ENCODE results near the gene DYNC1I1.

DNA sequence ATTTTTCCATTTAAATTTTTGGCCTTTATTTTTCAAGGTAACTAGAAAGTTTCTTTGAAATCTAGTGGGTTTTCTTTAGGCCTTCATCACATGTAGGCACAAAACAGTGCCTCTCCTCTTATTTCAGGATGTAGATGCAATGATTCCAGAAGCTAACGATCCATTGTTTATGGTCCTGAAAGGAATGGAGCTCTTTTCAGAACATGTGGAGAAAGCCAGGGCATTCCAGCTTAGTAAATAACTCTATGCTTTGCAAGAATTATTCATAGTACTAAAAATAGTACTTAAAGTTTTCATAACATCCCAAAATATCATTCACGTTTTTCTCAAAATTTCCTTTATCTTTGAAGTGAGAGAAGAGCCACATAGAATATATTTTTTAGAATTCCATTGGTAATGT is 91.3 kb downstream of the DYNC1I1 start:
- TF ChIP-seq ZNF274 (IDR thresholded peaks at IDR 0.05; ENCODE audit: low read depth, low read length) (no peak), YY1 (IDR thresholded peaks at IDR 0.05; ENCODE audit: insufficient read depth, insufficient read length) (no peak)
